ENCODE data around the gene WDR20. TPM values are rescaled to one million over a fixed set of nuclear protein-coding genes. Genes with fewer than 3 reads are reported as not detected.
"Not testable (repeated sequence)": the region's sequence is repeated elsewhere in the genome, so short reads cannot be mapped to it uniquely, and the experiment has no call there.

Gene WDR20
- 7.9 and 13.3 TPM in 2 replicates for total RNA-seq (2014; rRNA removed; shearing (Covaris generic))

GRCh38 chr14:102139286-102140026, at the start of gene WDR20:
Gene WDR20, plus strand, starts transcription at chr14:102139897. Its CDS starts 27 bp downstream, at chr14:102139924.
- peak; percentile 92 for DNase-seq (ENCODE audit: low read depth)

- no peak for DNase-seq (ENCODE audit: low read depth)
Observed at GRCh38 chr14:102090713-102091112, 49.0 kb upstream of the WDR20 start.

- no peak for DNase-seq (ENCODE audit: low read depth)
Observed at GRCh38 chr14:102092806-102093205, 46.9 kb upstream of the WDR20 start.

DNA sequence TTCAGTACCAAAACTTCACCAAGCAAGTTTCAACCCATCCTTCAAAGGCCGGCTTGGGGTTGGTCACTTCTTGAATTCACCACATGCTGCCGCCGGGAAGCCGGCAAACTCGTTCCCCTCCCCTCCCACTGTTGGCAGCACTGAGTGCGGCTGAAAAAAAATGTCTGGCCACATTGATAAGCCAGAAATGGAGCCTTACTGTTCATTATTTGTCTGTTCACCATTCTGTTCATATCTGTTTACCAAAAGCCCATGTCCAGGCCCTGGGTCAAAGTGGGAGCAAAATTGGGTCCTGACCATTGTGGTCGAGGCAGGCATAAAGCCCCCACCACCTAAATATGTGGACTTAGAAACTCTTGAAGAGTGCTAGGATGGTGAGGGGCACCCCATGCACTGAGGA, 45.6 kb upstream of the WDR20 start:
- no peak for DNase-seq (ENCODE audit: low read depth)

- peak; percentile 54 for DNase-seq (ENCODE audit: low read depth)
Observed at GRCh38 chr14:102095231-102095870, 44.3 kb upstream of the WDR20 start.

GRCh38 chr14:102095871-102096568, 43.7 kb upstream of the WDR20 start:
- DNase-seq (ENCODE audit: low read depth) = no peak

- peak; percentile 70 for DNase-seq (ENCODE audit: low read depth)
Observed at GRCh38 chr14:102096569-102097188, 43.0 kb upstream of the WDR20 start.

- DNase-seq (ENCODE audit: low read depth) = no peak
Observed at GRCh38 chr14:102097441-102098135, 42.1 kb upstream of the WDR20 start.

DNA sequence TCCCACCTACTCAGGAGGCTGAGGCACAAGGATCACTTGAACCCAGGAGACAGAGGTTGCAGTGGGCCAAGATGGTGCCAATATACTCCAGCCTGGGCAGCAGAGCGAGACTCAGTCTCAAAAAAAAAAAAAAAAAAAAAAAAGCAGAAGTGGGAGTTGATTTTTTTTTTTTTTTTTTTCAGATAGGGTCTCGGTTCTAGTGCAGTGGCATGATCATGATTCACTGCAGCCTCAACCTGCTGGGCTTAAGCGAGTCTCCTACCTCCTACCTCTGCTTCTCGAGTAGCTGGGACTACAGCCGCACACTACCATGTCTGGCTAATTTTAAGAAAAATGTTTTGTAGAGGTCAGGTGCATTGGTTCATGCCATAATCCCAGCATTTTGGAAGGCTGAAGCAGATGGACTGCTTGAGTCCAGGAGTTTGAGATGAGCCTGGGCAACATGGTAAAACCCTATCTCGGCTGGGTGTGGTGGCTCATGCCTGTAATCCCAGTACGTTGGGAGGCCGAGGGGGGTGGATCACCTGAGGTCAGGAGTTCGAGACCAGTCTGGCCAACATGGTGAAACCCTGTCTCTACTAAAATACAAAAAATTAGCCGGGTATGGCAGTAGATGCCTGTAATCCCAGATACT, 36.5 kb upstream of the WDR20 start:
- DNase-seq (ENCODE audit: low read depth) = no peak

DNA sequence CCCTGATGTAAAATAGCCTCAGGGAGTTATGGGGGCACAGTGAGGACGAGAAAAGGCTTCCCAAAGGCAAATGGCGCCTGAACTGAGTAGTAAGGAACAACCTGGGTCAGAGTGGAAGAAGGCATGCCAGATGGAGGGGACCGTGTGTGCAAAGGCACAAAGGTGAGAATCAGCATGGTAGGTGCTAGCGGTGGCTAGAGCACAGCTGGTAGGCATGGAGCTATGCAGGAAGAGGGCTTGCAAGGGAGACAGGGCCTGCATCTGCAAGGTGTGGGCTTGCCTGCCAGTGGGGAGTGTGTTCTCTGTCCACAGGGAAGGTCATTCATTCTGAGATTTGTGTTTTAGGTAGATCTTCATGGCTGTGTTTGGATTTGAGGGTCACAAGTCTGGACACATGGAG, 34.3 kb upstream of the WDR20 start:
- DNase-seq (ENCODE audit: low read depth) = no peak

DNA sequence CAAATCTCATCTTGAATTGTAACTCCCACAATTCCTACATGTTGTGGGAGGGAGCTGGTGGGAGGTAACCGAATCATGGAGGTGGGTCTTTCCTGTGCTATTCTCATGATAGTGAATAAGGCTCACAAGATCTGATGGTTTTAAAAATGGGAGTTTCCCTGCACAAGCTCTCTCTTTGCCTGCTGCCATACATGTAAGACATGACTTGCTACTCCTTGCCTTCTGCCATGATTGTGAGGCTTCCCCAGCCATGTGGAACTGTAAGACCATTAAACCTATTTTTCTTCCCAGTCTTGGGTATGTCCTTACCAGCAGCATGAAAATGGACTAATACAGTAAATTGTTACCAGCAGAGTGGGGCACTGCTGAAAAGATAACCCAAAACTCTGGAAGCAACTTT, 30.4 kb upstream of the WDR20 start:
- not testable (repeated sequence) for DNase-seq (ENCODE audit: low read depth)

DNA sequence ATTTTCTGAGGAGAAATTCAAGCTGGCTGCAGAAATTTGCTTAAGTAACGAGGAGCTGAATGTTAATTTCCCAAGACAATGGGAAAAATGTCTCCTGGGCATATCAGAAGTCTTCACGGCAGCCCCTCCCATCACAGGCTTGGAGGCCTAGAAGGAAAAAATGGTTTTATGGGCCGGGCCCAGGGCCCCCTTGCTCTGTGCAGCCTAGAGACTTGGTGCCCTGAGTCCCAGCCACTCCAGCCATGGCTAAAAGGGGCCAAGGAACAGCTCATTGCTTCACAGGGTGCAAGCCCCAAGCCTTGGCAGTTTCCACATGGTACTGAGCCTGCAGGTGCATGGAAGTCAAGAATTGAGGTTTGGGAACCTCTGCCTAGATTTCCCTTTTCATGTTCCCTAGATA, 28.6 kb upstream of the WDR20 start:
- DNase-seq (ENCODE audit: low read depth) = no peak

DNA sequence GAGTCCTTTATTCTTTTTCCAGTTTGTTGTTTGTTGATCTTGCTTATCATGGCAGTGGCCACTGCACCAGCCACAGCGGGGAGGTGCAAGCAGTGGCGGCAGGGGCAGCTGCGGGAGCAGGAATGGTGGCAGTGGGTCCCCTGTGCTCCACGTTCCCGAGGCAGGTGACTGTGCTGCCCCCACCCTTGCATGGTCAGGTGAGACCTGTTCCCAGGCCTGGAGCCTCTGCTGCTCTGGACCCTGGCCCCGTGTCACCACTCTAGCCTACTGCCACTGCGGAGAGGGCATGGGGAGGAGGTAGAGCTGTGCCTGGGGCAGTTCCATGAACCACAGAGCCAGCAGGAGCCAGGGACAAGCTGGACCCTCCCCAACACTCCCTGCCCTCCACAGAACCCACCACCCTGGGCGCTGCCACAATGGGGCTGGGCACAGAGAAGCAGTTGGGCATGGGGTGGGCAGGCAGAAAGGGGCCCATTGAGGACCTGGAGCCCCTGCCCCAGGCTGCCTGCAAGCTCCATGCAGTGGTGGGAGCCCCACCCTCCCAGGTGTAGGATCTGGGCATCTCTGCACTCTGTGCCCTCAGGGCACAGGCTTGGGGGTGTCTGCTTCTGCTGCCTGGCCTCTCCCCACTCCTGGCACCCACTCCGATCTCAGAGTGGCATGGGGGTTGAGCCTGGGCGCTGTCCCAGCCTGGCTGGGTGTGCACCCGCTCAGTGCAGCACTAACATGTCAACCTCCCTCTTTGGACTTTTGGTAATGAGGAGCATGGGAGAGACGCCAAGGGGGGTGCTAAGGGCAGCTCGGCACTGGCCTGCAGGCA, 23.1 kb upstream of the WDR20 start:
- DNase-seq (ENCODE audit: low read depth) = no peak

GRCh38 chr14:102117852-102118251, 21.8 kb upstream of the WDR20 start:
- no peak for DNase-seq (ENCODE audit: low read depth)

GRCh38 chr14:102120888-102121287, 18.8 kb upstream of the WDR20 start:
- peak; percentile 8 for DNase-seq (ENCODE audit: low read depth)

DNA sequence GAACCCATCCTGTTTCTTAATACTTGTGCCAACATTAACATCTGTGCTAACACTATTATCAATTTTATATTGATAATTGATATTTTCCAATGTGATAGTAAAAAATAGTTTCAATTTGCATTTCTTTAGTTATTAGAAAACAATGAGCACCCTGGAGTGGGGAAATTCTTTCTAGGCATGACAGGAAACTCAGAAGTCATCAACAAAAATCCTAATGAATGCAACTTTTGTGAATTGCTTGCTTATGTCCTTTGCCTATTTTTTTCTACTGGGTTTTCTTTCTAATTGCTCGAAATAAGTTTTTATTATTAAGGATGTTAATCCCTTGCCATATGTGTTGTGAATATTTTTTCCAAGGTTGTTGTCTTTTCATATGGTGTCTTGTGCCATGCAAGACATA, 18.1 kb upstream of the WDR20 start:
- DNase-seq (ENCODE audit: low read depth) = no peak

- DNase-seq (ENCODE audit: low read depth) = no peak
Observed at GRCh38 chr14:102124419-102124818, 15.3 kb upstream of the WDR20 start.

DNA sequence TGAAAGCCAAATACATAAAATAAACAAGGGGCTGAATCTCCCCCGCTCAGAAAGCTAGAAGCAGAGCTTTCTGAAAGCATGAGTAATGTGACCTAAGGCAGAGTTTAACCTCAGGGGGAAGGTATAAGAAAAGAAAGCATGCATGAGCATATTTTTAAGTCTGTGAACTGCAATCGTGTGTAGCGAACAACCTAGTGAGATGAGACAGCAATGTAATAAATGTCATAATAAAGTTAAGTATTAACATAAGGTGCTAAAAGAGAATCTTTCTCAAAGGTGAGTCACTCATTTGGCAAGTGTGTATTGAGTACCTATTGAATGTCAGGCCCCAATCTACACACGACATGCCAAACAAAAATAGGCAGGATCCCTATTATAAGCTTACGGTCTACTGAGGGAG, 14.2 kb upstream of the WDR20 start:
- DNase-seq (ENCODE audit: low read depth) = peak; percentile 30

DNA sequence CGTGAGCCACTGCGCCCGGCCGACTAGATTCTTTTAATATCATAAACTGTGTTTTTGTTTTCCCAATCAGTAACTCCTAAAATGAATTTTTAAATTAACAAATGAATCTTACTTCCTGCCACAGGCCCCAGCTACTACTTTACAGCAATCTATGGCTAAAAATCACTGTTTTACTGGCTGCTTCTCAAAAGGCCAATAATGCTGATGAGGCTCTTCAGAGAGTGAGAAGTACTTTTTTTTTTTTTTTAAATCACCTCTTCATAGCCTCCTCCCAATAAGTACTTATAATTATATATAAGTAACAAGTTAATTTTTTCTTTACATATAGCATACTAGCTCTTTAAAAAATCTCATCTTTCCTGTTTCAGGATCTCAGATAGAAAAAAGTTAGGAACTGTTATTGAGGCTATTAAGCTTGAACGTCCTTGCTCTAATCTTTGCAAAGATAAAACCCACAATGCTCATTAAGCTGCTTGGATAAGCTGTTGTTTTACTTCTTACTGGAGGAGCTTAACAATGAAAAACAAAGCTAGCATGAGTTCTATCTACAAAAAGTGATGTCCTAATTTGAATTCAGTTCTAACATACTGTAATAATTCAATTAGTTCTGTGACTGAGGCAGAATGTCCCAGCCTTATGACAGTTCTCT, 12.8 kb upstream of the WDR20 start:
- no peak for DNase-seq (ENCODE audit: low read depth)

GRCh38 chr14:102131741-102132140, 8.0 kb upstream of the WDR20 start:
- DNase-seq (ENCODE audit: low read depth) = no peak
